WERI-Rb-1 (cell line): ENCODE results near the gene NELL1.

Source experiments
- DNase-seq: peaks from one replicate; pipeline ENCODE4 v3.0.0-alpha.2; 2020
- H3K27ac ChIP-seq: fragments of 250-450 bp; sonication (Bioruptor Pico); 2 replicates; pipeline ENCODE4 v1.5.1; 2020; ENCODE audit warnings: mild to moderate bottlenecking, moderate library complexity
- H3K27me3 ChIP-seq: fragments of 250-450 bp; sonication (Bioruptor Pico); 2 replicates; pipeline ENCODE4 v1.5.1; 2021; ENCODE audit warnings: mild to moderate bottlenecking, low read depth, moderate library complexity; ENCODE audit not compliant: insufficient read depth, severe bottlenecking
- H3K36me3 ChIP-seq: fragments of 250-450 bp; sonication (Bioruptor Pico); 2 replicates; pipeline ENCODE4 v1.5.1; 2020; ENCODE audit warnings: mild to moderate bottlenecking, moderate library complexity
- H3K4me3 ChIP-seq: 2 replicates; pipeline ENCODE4 v1.5.1; 2011; ENCODE audit warnings: low read depth, mild to moderate bottlenecking, control low read depth, low read length
- H3K9me3 ChIP-seq: fragments of 250-450 bp; sonication (Bioruptor Pico); 2 replicates; pipeline ENCODE4 v1.5.1; 2021; ENCODE audit warnings: mild to moderate bottlenecking, moderate library complexity; ENCODE audit not compliant: severe bottlenecking
- CTCF ChIP-seq: IDR thresholded peaks from 2 replicates; pipeline ENCODE4 v1.5.1; 2011; ENCODE audit warnings: low read depth, mild to moderate bottlenecking, control low read depth, inconsistent platforms, low read length

The NELL1 gene

GRCh38 chr11:21037850-21038249, 368.5 kb downstream of the NELL1 start:
- H3K9me3 ChIP-seq = no peaks in the 10 kb centered on the region
- no peaks in the 10 kb centered on the region for H3K36me3 ChIP-seq
- H3K27ac ChIP-seq = no peak overlapping the region
- H3K4me3 ChIP-seq = no peak overlapping the region
- H3K27me3 ChIP-seq = no peaks in the 10 kb centered on the region
- TF ChIP-seq CTCF = no peak
- DNase-seq = no peak

GRCh38 chr11:21038801-21039200, 369.4 kb downstream of the NELL1 start:
- TF ChIP-seq CTCF = no peak

GRCh38 chr11:21040630-21041029, 371.2 kb downstream of the NELL1 start:
- Histone ChIP-seq H3K4me3 (no peak overlapping the region), H3K9me3 (no peaks in the 10 kb centered on the region), H3K27me3 (no peaks in the 10 kb centered on the region), H3K27ac (no peak overlapping the region), H3K36me3 (no peaks in the 10 kb centered on the region)
- TF ChIP-seq CTCF = no peak
- DNase-seq = no peak

More at GRCh38 chr11:21038801-21039200, 369.4 kb downstream of the NELL1 start:
- Histone ChIP-seq H3K9me3 (no peaks in the 10 kb centered on the region), H3K4me3 (no peak overlapping the region), H3K27ac (no peak overlapping the region), H3K36me3 (no peaks in the 10 kb centered on the region), H3K27me3 (no peaks in the 10 kb centered on the region)
- DNase-seq = no peak

GRCh38 chr11:21048626-21049025, 379.2 kb downstream of the NELL1 start:
- TF ChIP-seq CTCF = no peak
- Histone ChIP-seq H3K27me3 (peaks cover 2% of the 10 kb centered on the region), H3K27ac (no peak overlapping the region), H3K4me3 (no peak overlapping the region), H3K36me3 (no peaks in the 10 kb centered on the region), H3K9me3 (no peaks in the 10 kb centered on the region)
- DNase-seq = no peak

- DNase-seq = peak; percentile 10
- Histone ChIP-seq H3K9me3 (no peaks in the 10 kb centered on the region), H3K4me3 (no peak overlapping the region), H3K36me3 (no peaks in the 10 kb centered on the region), H3K27ac (no peak overlapping the region), H3K27me3 (no peaks in the 10 kb centered on the region)
- TF ChIP-seq CTCF = no peak
These were observed 384.1 kb downstream of the NELL1 start for GRCh38 chr11:21053466-21053865.

- no peak for DNase-seq
These were observed 387.3 kb downstream of the NELL1 start for GRCh38 chr11:21056644-21057043.

More at GRCh38 chr11:21056644-21057043, 387.3 kb downstream of the NELL1 start:
- TF ChIP-seq CTCF = no peak
- H3K4me3 ChIP-seq = no peak overlapping the region
- H3K36me3 ChIP-seq = no peaks in the 10 kb centered on the region
- no peaks in the 10 kb centered on the region for H3K9me3 ChIP-seq
- H3K27me3 ChIP-seq = no peaks in the 10 kb centered on the region
- no peak overlapping the region for H3K27ac ChIP-seq
